ENCODE data around the gene CPTP.
"Not testable (repeated sequence)": the region's sequence is repeated elsewhere in the genome, so short reads cannot be mapped to it uniquely, and the experiment has no call there.

The CPTP gene

GRCh38 chr1:1352786-1353388 lies 28.3 kb downstream of the CPTP start:
- DNase-seq: no peak

- no peak for DNase-seq
These were observed 29.0 kb downstream of the CPTP start for GRCh38 chr1:1353389-1354151.

- DNase-seq: no peak
These were observed 30.0 kb downstream of the CPTP start for GRCh38 chr1:1354271-1355247.

- no peak for DNase-seq
These were observed 30.8 kb downstream of the CPTP start for GRCh38 chr1:1355416-1355815.

GRCh38 chr1:1356166-1356795 lies 31.7 kb downstream of the CPTP start:
- no peak for DNase-seq

- DNase-seq: no peak
These were observed 32.3 kb downstream of the CPTP start for GRCh38 chr1:1356796-1357401.

- no peak for DNase-seq
These were observed 33.4 kb downstream of the CPTP start for GRCh38 chr1:1357871-1358432.

GRCh38 chr1:1358433-1359271 lies 34.0 kb downstream of the CPTP start, which contains the start of gene MXRA8:
Gene MXRA8, minus strand, starts transcription at chr1:1358555. Its CDS starts 51 bp downstream, at chr1:1358504.
- no peak for DNase-seq

- DNase-seq: no peak
These were observed 34.7 kb downstream of the CPTP start for GRCh38 chr1:1359308-1359663.

- DNase-seq: no peak
These were observed 35.3 kb downstream of the CPTP start for GRCh38 chr1:1359664-1360468.

GRCh38 chr1:1360506-1361169 lies 36.0 kb downstream of the CPTP start:
- no peak for DNase-seq

GRCh38 chr1:1361233-1361981 lies 36.8 kb downstream of the CPTP start:
- no peak for DNase-seq

- no peak for DNase-seq
These were observed 37.4 kb downstream of the CPTP start for GRCh38 chr1:1361982-1362423.

- no peak for DNase-seq
These were observed 39.7 kb downstream of the CPTP start for GRCh38 chr1:1364266-1364665.

GRCh38 chr1:1365875-1366698 lies 41.5 kb downstream of the CPTP start:
- no peak for DNase-seq

- no peak for DNase-seq
These were observed 42.1 kb downstream of the CPTP start for GRCh38 chr1:1366699-1367066.

GRCh38 chr1:1367315-1367714 lies 42.7 kb downstream of the CPTP start:
- DNase-seq: no peak

GRCh38 chr1:1370094-1370493 lies 45.5 kb downstream of the CPTP start:
- not testable (repeated sequence) for DNase-seq
